Esophagus (tissue), 2 donors: ENCODE measurements around the gene PLXNB2. TPM values are rescaled to one million over a fixed set of nuclear protein-coding genes. Genes with fewer than 3 reads are reported as not detected.
A peak's percentile ranks its signal among the peaks of the same experiment; 100 is the strongest.

Experiments
- H3K27ac ChIP-seq, 2 donors: one replicate each; pipeline ENCODE4 v1.5.1; 2013; ENCODE audit warnings: low read depth in 2 of 2, mild to moderate bottlenecking in 2 of 2, inconsistent platforms in 1 of 2, low read length in 1 of 2, moderate library complexity in 1 of 2
- H3K27me3 ChIP-seq, 2 donors: one replicate each; pipeline ENCODE4 v1.6.1; 2013; ENCODE audit warnings: low read length in 2 of 2, control low read depth in 1 of 2, mild to moderate bottlenecking in 1 of 2; ENCODE audit not compliant: insufficient read depth in 2 of 2, control insufficient read depth in 1 of 2
- H3K36me3 ChIP-seq, 2 donors: one replicate each; pipeline ENCODE4 v1.6.1; 2013; ENCODE audit warnings: low read length in 1 of 2; ENCODE audit not compliant: control insufficient read depth in 2 of 2, insufficient read depth in 2 of 2
- H3K4me1 ChIP-seq, 2 donors: one replicate each; pipeline ENCODE4 v1.6.1; 2013; ENCODE audit warnings: low read length in 1 of 2; ENCODE audit not compliant: control insufficient read depth in 2 of 2, insufficient read depth in 2 of 2
- H3K4me3 ChIP-seq, 2 donors: one replicate each; pipeline ENCODE4 v1.5.1; 2013; ENCODE audit warnings: low read length in 2 of 2, mild to moderate bottlenecking in 2 of 2, low read depth in 1 of 2, moderate library complexity in 1 of 2
- H3K9me3 ChIP-seq, 2 donors: one replicate each; pipeline ENCODE4 v1.6.1; 2013; ENCODE audit warnings: mild to moderate bottlenecking in 2 of 2, low read depth in 1 of 2, low read length in 1 of 2, moderate library complexity in 1 of 2; ENCODE audit not compliant: control insufficient read depth in 2 of 2, insufficient read depth in 1 of 2
- WGBS, 2 donors: extraction: QIAGEN DNeasy Blood & Tissue Kit; methylation state at CpG; one replicate each; pipeline ENCODE4 v1.1.7; 2013; 5-methylcytosine and 5-hydroxymethylcytosine counted together
- polyA plus RNA-seq, 2 donors: library from polyadenylated mRNA; stranded (reverse); fragments of 200-250 nt; gene quantifications; one replicate each; pipeline ENCODE4 v1.2.3, GENCODE V29; 2013
- donor health status: healthy with polysubstance abuse.
- donor health status: Bipolar disorder and iron deficiency.

Gene PLXNB2
- polyA plus RNA-seq, 2 donors, result 107 to 186 TPM

GRCh38 chr22:50313021-50313420, 5.6 kb upstream of the PLXNB2 start:
- Histone ChIP-seq H3K4me3 (no peak overlapping the region), H3K4me1 (peaks cover 0 to 2% of the 10 kb centered on the region in 2 donors), H3K27ac (no peak overlapping the region), H3K27me3 (no peaks in the 10 kb centered on the region), H3K36me3 (no peaks in the 10 kb centered on the region), H3K9me3 (no peaks in the 10 kb centered on the region)
- WGBS, 2 donors, result 88% methylated on average over 7 of the region's 7 CpGs

GRCh38 chr22:50312371-50312770, 4.9 kb upstream of the PLXNB2 start:
- H3K27ac ChIP-seq, result no peak overlapping the region
- WGBS, 2 donors, result 94 to 95% methylated on average over 11 to 12 of the region's 12 CpGs

GRCh38 chr22:50311606-50312351, 4.3 kb upstream of the PLXNB2 start:
- no peaks in the 10 kb centered on the region for H3K9me3 ChIP-seq
- H3K4me3 ChIP-seq, result no peak overlapping the region
- WGBS, 2 donors, result 88 to 90% methylated on average over 23 of the region's 23 CpGs
- H3K27ac ChIP-seq, result no peak overlapping the region
- no peaks in the 10 kb centered on the region for H3K36me3 ChIP-seq
- H3K27me3 ChIP-seq, result no peaks in the 10 kb centered on the region
- H3K4me1 ChIP-seq, result peaks cover 0 to 5% of the 10 kb centered on the region in 2 donors

More at GRCh38 chr22:50312371-50312770, 4.9 kb upstream of the PLXNB2 start:
- H3K27me3 ChIP-seq, result no peaks in the 10 kb centered on the region
- H3K9me3 ChIP-seq, result no peaks in the 10 kb centered on the region
- peaks cover 0 to 5% of the 10 kb centered on the region in 2 donors for H3K4me1 ChIP-seq
- H3K4me3 ChIP-seq, result no peak overlapping the region
- no peaks in the 10 kb centered on the region for H3K36me3 ChIP-seq

GRCh38 chr22:50310949-50311444, 3.6 kb upstream of the PLXNB2 start:
- Histone ChIP-seq H3K36me3 (no peaks in the 10 kb centered on the region), H3K4me3 (no peak overlapping the region), H3K4me1 (peaks cover 0 to 5% of the 10 kb centered on the region in 2 donors), H3K27me3 (no peaks in the 10 kb centered on the region), H3K9me3 (no peaks in the 10 kb centered on the region), H3K27ac (no peak overlapping the region)
- WGBS, 2 donors, result 88 to 90% methylated on average over 16 of the region's 16 CpGs

- Histone ChIP-seq H3K27me3 (no peaks in the 10 kb centered on the region), H3K9me3 (no peaks in the 10 kb centered on the region), H3K4me1 (peaks cover 0 to 8% of the 10 kb centered on the region in 2 donors), H3K27ac (no peak overlapping the region), H3K4me3 (no peak overlapping the region), H3K36me3 (no peaks in the 10 kb centered on the region)
- WGBS, 2 donors, result 87% methylated on average over 20 to 21 of the region's 21 CpGs
Measured at GRCh38 chr22:50310031-50310722, 2.7 kb upstream of the PLXNB2 start.

- peaks cover 2 to 13% of the 10 kb centered on the region in 2 donors for H3K4me1 ChIP-seq
- H3K36me3 ChIP-seq, result no peaks in the 10 kb centered on the region
- no peaks in the 10 kb centered on the region for H3K27me3 ChIP-seq
- H3K27ac ChIP-seq, result peak overlapping the region in 1 of 2 donors; percentile 17
- no peaks in the 10 kb centered on the region for H3K9me3 ChIP-seq
- WGBS, 2 donors, result 81 to 82% methylated on average over 7 of the region's 7 CpGs
- H3K4me3 ChIP-seq, result no peak overlapping the region
Measured at GRCh38 chr22:50309601-50309991, 2.1 kb upstream of the PLXNB2 start.

GRCh38 chr22:50308986-50309600, 1.6 kb upstream of the PLXNB2 start:
- Histone ChIP-seq H3K36me3 (peaks cover 0 to 1% of the 10 kb centered on the region in 2 donors), H3K27ac (peak overlapping the region; percentile 56 to 81), H3K27me3 (no peaks in the 10 kb centered on the region), H3K4me3 (no peak overlapping the region), H3K4me1 (peaks cover 5 to 16% of the 10 kb centered on the region in 2 donors), H3K9me3 (no peaks in the 10 kb centered on the region)
- 60 to 64% methylated on average over 6 to 9 of the region's 9 CpGs for WGBS, 2 donors

- 45 to 60% methylated on average over 7 of the region's 7 CpGs for WGBS, 2 donors
- Histone ChIP-seq H3K4me1 (peaks cover 10 to 21% of the 10 kb centered on the region in 2 donors), H3K27ac (peak overlapping the region; percentile 81 to 83), H3K27me3 (no peaks in the 10 kb centered on the region), H3K9me3 (no peaks in the 10 kb centered on the region), H3K36me3 (peaks cover 0 to 3% of the 10 kb centered on the region in 2 donors), H3K4me3 (no peak overlapping the region)
Measured at GRCh38 chr22:50308597-50308935, 1.1 kb upstream of the PLXNB2 start.

- Histone ChIP-seq H3K9me3 (no peaks in the 10 kb centered on the region), H3K27ac (peak overlapping the region; percentile 81 to 83), H3K27me3 (no peaks in the 10 kb centered on the region), H3K4me3 (no peak overlapping the region), H3K36me3 (peaks cover 0 to 5% of the 10 kb centered on the region in 2 donors), H3K4me1 (peaks cover 16 to 27% of the 10 kb centered on the region in 2 donors)
- WGBS, 2 donors, result 33 to 54% methylated on average over 14 to 19 of the region's 19 CpGs
Measured at GRCh38 chr22:50307890-50308596, 597 bp upstream of the PLXNB2 start.
